Mesenchymal stem cell (in vitro differentiated cells and primary cell): ENCODE results near the gene UFSP1.

ENCODE experiments used
- DNase-seq: peaks from one replicate; pipeline ENCODE4 v3.0.0-alpha.2; 2013
- H2AFZ ChIP-seq: one replicate; pipeline ENCODE4 v1.6.1; 2013; ENCODE audit warnings: low read depth, mild to moderate bottlenecking, control low read depth, inconsistent platforms, low read length, moderate library complexity
- H2AK5ac ChIP-seq: 2 replicates; pipeline ENCODE4 v1.6.1; 2013; ENCODE audit warnings: low read length, moderate library complexity, mild to moderate bottlenecking, inconsistent platforms; ENCODE audit not compliant: severe bottlenecking
- H2BK120ac ChIP-seq: one replicate; pipeline ENCODE4 v1.6.1; 2013; ENCODE audit warnings: low read depth, mild to moderate bottlenecking, inconsistent platforms, low read length, moderate library complexity
- H2BK12ac ChIP-seq, 2 experiments: one replicate each; pipeline ENCODE4 v1.6.1; 2013; ENCODE audit warnings: inconsistent platforms in 2 of 2, low read length in 2 of 2, mild to moderate bottlenecking in 2 of 2, moderate library complexity in 2 of 2, control low read depth in 1 of 2
- H2BK15ac ChIP-seq: one replicate; pipeline ENCODE4 v1.6.1; 2013; ENCODE audit warnings: mild to moderate bottlenecking, low read depth, inconsistent platforms; ENCODE audit not compliant: poor library complexity, severe bottlenecking
- H2BK5ac ChIP-seq: 2 replicates; pipeline ENCODE4 v1.6.1; 2013; ENCODE audit warnings: low read depth, mild to moderate bottlenecking, low read length, control low read depth, inconsistent platforms; ENCODE audit not compliant: poor library complexity, severe bottlenecking
- H3K14ac ChIP-seq, 2 experiments: one replicate each; pipeline ENCODE4 v1.6.1; 2013; ENCODE audit warnings: inconsistent platforms in 2 of 2, low read length in 2 of 2, control low read depth in 1 of 2, mild to moderate bottlenecking in 1 of 2, moderate library complexity in 1 of 2
- H3K18ac ChIP-seq, 2 experiments: one replicate each; pipeline ENCODE4 v1.6.1; 2013; ENCODE audit warnings: inconsistent platforms in 2 of 2, low read length in 2 of 2, control low read depth in 1 of 2, low read depth in 1 of 2, mild to moderate bottlenecking in 1 of 2
- H3K23ac ChIP-seq, 2 experiments: one replicate each; pipeline ENCODE4 v1.6.1; 2013; ENCODE audit warnings: inconsistent platforms in 2 of 2, low read length in 2 of 2, mild to moderate bottlenecking in 2 of 2, moderate library complexity in 2 of 2, control low read depth in 1 of 2
- H3K27ac ChIP-seq: 2 replicates; pipeline ENCODE4 v1.5.1; 2013; ENCODE audit warnings: mild to moderate bottlenecking, moderate library complexity, low read length, control low read depth, inconsistent platforms; ENCODE audit not compliant: poor library complexity, severe bottlenecking
- H3K27me3 ChIP-seq, 2 experiments: 2 replicates each; pipeline versions ENCODE4 v1.6.1 to v1.7.0; 2013; ENCODE audit warnings: low read length in 2 of 2, mild to moderate bottlenecking in 2 of 2, moderate library complexity in 2 of 2, control low read depth in 1 of 2, inconsistent platforms in 1 of 2; ENCODE audit not compliant: control insufficient read depth in 1 of 2, insufficient read depth in 1 of 2
- H3K36me3 ChIP-seq, 2 experiments: 2 replicates each; pipeline versions ENCODE4 v1.6.1 to v1.7.0; 2013; ENCODE audit warnings: low read length in 2 of 2, control low read depth in 1 of 2, inconsistent platforms in 1 of 2, low read depth in 1 of 2, mild to moderate bottlenecking in 1 of 2; ENCODE audit not compliant: insufficient read depth in 2 of 2, control insufficient read depth in 1 of 2
- H3K4ac ChIP-seq, 2 experiments: one replicate each; pipeline ENCODE4 v1.6.1; 2013; ENCODE audit warnings: inconsistent platforms in 2 of 2, low read length in 2 of 2, mild to moderate bottlenecking in 2 of 2, moderate library complexity in 2 of 2, control low read depth in 1 of 2, low read depth in 1 of 2
- H3K4me1 ChIP-seq: 2 replicates; pipeline ENCODE4 v1.6.1; 2013; ENCODE audit warnings: low read depth, low read length, control low read depth; ENCODE audit not compliant: control insufficient read depth, insufficient read depth
- H3K4me2 ChIP-seq: 2 replicates; pipeline ENCODE4 v1.6.1; 2013; ENCODE audit warnings: low read length, mild to moderate bottlenecking, inconsistent platforms; ENCODE audit not compliant: poor library complexity, severe bottlenecking
- H3K4me3 ChIP-seq, 2 experiments: 2 replicates each; pipeline versions ENCODE4 v1.5.1 to v1.7.0; 2013; ENCODE audit warnings: low read length in 2 of 2, mild to moderate bottlenecking in 2 of 2, control low read depth in 1 of 2, low read depth in 1 of 2; ENCODE audit not compliant: insufficient read depth in 1 of 2
- H3K79me1 ChIP-seq: replicated peaks from 2 replicates; pipeline ENCODE4 v1.6.1; 2013; ENCODE audit warnings: mild to moderate bottlenecking, control low read depth, low read length, inconsistent platforms; ENCODE audit not compliant: poor library complexity, severe bottlenecking
- H3K9ac ChIP-seq: 2 replicates; pipeline ENCODE4 v1.7.0; 2013; ENCODE audit warnings: mild to moderate bottlenecking, low read length, moderate library complexity
- H3K9me3 ChIP-seq: 2 replicates; pipeline ENCODE4 v1.7.0; 2013; ENCODE audit warnings: mild to moderate bottlenecking, low read length; ENCODE audit not compliant: control insufficient read depth
- H4K8ac ChIP-seq: one replicate; pipeline ENCODE4 v1.6.1; 2013; ENCODE audit warnings: inconsistent platforms, mild to moderate bottlenecking, low read length, moderate library complexity
- H4K91ac ChIP-seq: one replicate; pipeline ENCODE4 v1.6.1; 2013; ENCODE audit warnings: mild to moderate bottlenecking, low read length, inconsistent platforms
- WGBS: methylation state at CpG from one replicate; pipeline ENCODE4 v1.1.7; 2013; ENCODE audit warnings: mixed read lengths; 5-methylcytosine and 5-hydroxymethylcytosine counted together

The UFSP1 gene

GRCh38 chr7:100887516-100888290, 1.8 kb downstream of the UFSP1 start:
- H3K27ac ChIP-seq, result no peak overlapping the region
- no peak overlapping the region for H2BK5ac ChIP-seq
- WGBS, result 83% methylated on average over 20 of the region's 21 CpGs
- H3K4me3 ChIP-seq, result peak overlapping the region in 1 of 2 experiments; percentile 87
- H3K79me1 ChIP-seq, result peaks cover 21% of the 10 kb centered on the region
- no peak for DNase-seq
- H3K36me3 ChIP-seq, result peaks cover 61 to 63% of the 10 kb centered on the region in 2 experiments
- H3K23ac ChIP-seq, result peak overlapping the region in 1 of 2 experiments; percentile 34
- no peak overlapping the region for H2BK120ac ChIP-seq
- H2AK5ac ChIP-seq, result no peak overlapping the region
- H4K8ac ChIP-seq, result peak overlapping the region; percentile 19
- H3K4ac ChIP-seq, result no peak overlapping the region
- H3K4me1 ChIP-seq, result peaks cover 26% of the 10 kb centered on the region
- H2BK15ac ChIP-seq, result no peak overlapping the region
- peak overlapping the region; percentile 30 for H3K4me2 ChIP-seq
- H2BK12ac ChIP-seq, result no peak overlapping the region
- no peaks in the 10 kb centered on the region for H3K9me3 ChIP-seq
- H3K27me3 ChIP-seq, result no peaks in the 10 kb centered on the region
- H3K18ac ChIP-seq, result no peak overlapping the region
- no peak overlapping the region for H3K14ac ChIP-seq
- peak overlapping the region; percentile 93 for H3K9ac ChIP-seq
- H4K91ac ChIP-seq, result peak overlapping the region; percentile 7
- no peak overlapping the region for H2AFZ ChIP-seq

GRCh38 chr7:100886936-100887515, 2.5 kb downstream of the UFSP1 start:
- 96% methylated on average over 25 of the region's 25 CpGs for WGBS
- DNase-seq, result no peak
- H4K8ac ChIP-seq, result peak overlapping the region; percentile 59
- H3K4me2 ChIP-seq, result no peak overlapping the region
- H3K23ac ChIP-seq, result no peak overlapping the region
- H3K9me3 ChIP-seq, result no peaks in the 10 kb centered on the region
- no peak overlapping the region for H3K9ac ChIP-seq
- H3K27me3 ChIP-seq, result no peaks in the 10 kb centered on the region
- peaks cover 26% of the 10 kb centered on the region for H3K4me1 ChIP-seq
- peaks cover 67 to 70% of the 10 kb centered on the region in 2 experiments for H3K36me3 ChIP-seq
- H3K14ac ChIP-seq, result no peak overlapping the region
- no peak overlapping the region for H2BK5ac ChIP-seq
- no peak overlapping the region for H2BK120ac ChIP-seq
- peak overlapping the region; percentile 64 for H4K91ac ChIP-seq
- H3K27ac ChIP-seq, result no peak overlapping the region
- no peak overlapping the region for H3K4me3 ChIP-seq
- H2AK5ac ChIP-seq, result no peak overlapping the region
- peaks cover 25% of the 10 kb centered on the region for H3K79me1 ChIP-seq
- no peak overlapping the region for H3K4ac ChIP-seq
- no peak overlapping the region for H2BK12ac ChIP-seq
- H2AFZ ChIP-seq, result no peak overlapping the region
- H3K18ac ChIP-seq, result no peak overlapping the region
- H2BK15ac ChIP-seq, result no peak overlapping the region

GRCh38 chr7:100886142-100886935, 3.2 kb downstream of the UFSP1 start:
- WGBS, result 97% methylated on average over 27 of the region's 27 CpGs
- no peaks in the 10 kb centered on the region for H3K27me3 ChIP-seq

More at GRCh38 chr7:100886142-100886935, 3.2 kb downstream of the UFSP1 start:
- H3K4me3 ChIP-seq, result no peak overlapping the region
- H2BK12ac ChIP-seq, result no peak overlapping the region
- no peak overlapping the region for H3K4ac ChIP-seq
- H3K36me3 ChIP-seq, result peaks cover 74 to 76% of the 10 kb centered on the region in 2 experiments
- no peak overlapping the region for H4K91ac ChIP-seq
- peak overlapping the region; percentile 47 for H4K8ac ChIP-seq
- H3K4me1 ChIP-seq, result peaks cover 26% of the 10 kb centered on the region
- H2BK15ac ChIP-seq, result no peak overlapping the region
- no peak overlapping the region for H3K9ac ChIP-seq
- no peak overlapping the region for H2AFZ ChIP-seq
- DNase-seq, result no peak
- H3K4me2 ChIP-seq, result no peak overlapping the region
- H3K23ac ChIP-seq, result no peak overlapping the region
- no peaks in the 10 kb centered on the region for H3K9me3 ChIP-seq
- H2AK5ac ChIP-seq, result no peak overlapping the region
- H3K14ac ChIP-seq, result no peak overlapping the region
- no peak overlapping the region for H2BK5ac ChIP-seq
- no peak overlapping the region for H3K18ac ChIP-seq
- H3K79me1 ChIP-seq, result peaks cover 31% of the 10 kb centered on the region
- no peak overlapping the region for H3K27ac ChIP-seq
- no peak overlapping the region for H2BK120ac ChIP-seq
